HS-27A (cell line): ENCODE results near the gene TBC1D25.

ENCODE experiments used
- DNase-seq: peaks from one replicate; pipeline ENCODE4 v3.0.0-alpha.2; 2012; ENCODE audit warnings: low read depth, missing footprints

Gene TBC1D25

GRCh38 chrX:48539345-48540027 is at the start of gene TBC1D25:
TBC1D25 (plus strand) TSS chrX:48539714; CDS start chrX:48539798, 84 bp downstream.
- DNase-seq = peak; percentile 87

- no peak for DNase-seq
These were observed 49.6 kb upstream of the TBC1D25 start for GRCh38 chrX:48489892-48490291.

GRCh38 chrX:48490661-48491060 is 48.9 kb upstream of the TBC1D25 start:
- DNase-seq = no peak

GRCh38 chrX:48491809-48492208 is 47.7 kb upstream of the TBC1D25 start:
- DNase-seq = no peak

GRCh38 chrX:48492293-48492910 is 47.1 kb upstream of the TBC1D25 start:
- DNase-seq = no peak

GRCh38 chrX:48493890-48494364 is 45.6 kb upstream of the TBC1D25 start:
- no peak for DNase-seq

GRCh38 chrX:48496660-48497059 is 42.9 kb upstream of the TBC1D25 start:
- no peak for DNase-seq

- DNase-seq = no peak
These were observed 41.6 kb upstream of the TBC1D25 start for GRCh38 chrX:48497871-48498270.

GRCh38 chrX:48498374-48498809 is 41.1 kb upstream of the TBC1D25 start:
- peak; percentile 62 for DNase-seq

GRCh38 chrX:48504261-48504660 is 35.3 kb upstream of the TBC1D25 start:
- DNase-seq = no peak

GRCh38 chrX:48505481-48505880 is 34.0 kb upstream of the TBC1D25 start:
- no peak for DNase-seq

GRCh38 chrX:48507246-48507645 is 32.3 kb upstream of the TBC1D25 start:
- DNase-seq = no peak

GRCh38 chrX:48508400-48509244 is 30.9 kb upstream of the TBC1D25 start, which contains the start of gene PORCN:
PORCN (plus strand) TSS chrX:48508992; CDS start chrX:48509821, 829 bp downstream.
- DNase-seq = no peak

- DNase-seq = no peak
These were observed 30.3 kb upstream of the TBC1D25 start for GRCh38 chrX:48509245-48509590.

GRCh38 chrX:48509619-48510018 is 29.9 kb upstream of the TBC1D25 start:
- no peak for DNase-seq

- no peak for DNase-seq
These were observed 28.0 kb upstream of the TBC1D25 start for GRCh38 chrX:48511560-48511959.

- no peak for DNase-seq
These were observed 27.1 kb upstream of the TBC1D25 start for GRCh38 chrX:48512371-48512935.

- DNase-seq = no peak
These were observed 25.8 kb upstream of the TBC1D25 start for GRCh38 chrX:48513670-48514069.

GRCh38 chrX:48514126-48514806 is 25.2 kb upstream of the TBC1D25 start:
- DNase-seq = no peak

GRCh38 chrX:48514868-48515460 is 24.6 kb upstream of the TBC1D25 start:
- DNase-seq = no peak

GRCh38 chrX:48515842-48516241 is 23.7 kb upstream of the TBC1D25 start:
- DNase-seq = no peak
